Activated naive CD8-positive, alpha-beta T cell treated with anti-CD3 and anti-CD28 coated beads for 36 hours (primary cell): ENCODE data around the gene NRBF2. TPM values are rescaled to one million over a fixed set of nuclear protein-coding genes. Genes with fewer than 3 reads are reported as not detected.
A peak's percentile ranks its signal among the peaks of the same experiment; 100 is the strongest.

Experiments used
- DNase-seq: peaks from one replicate; pipeline ENCODE4 v3.0.0; 2021
- H3K27ac Mint-ChIP-seq: one replicate; pipeline ENCODE4 v1.8.0; 2022; ENCODE audit warnings: mild to moderate bottlenecking, moderate library complexity, mixed read lengths
- H3K27me3 Mint-ChIP-seq: one replicate; pipeline ENCODE4 v1.8.0; 2022; ENCODE audit warnings: mild to moderate bottlenecking, mixed read lengths
- H3K36me3 Mint-ChIP-seq: one replicate; pipeline ENCODE4 v1.8.0; 2021; ENCODE audit warnings: mild to moderate bottlenecking, mixed read lengths
- H3K4me1 Mint-ChIP-seq: one replicate; pipeline ENCODE4 v1.8.0; 2021; ENCODE audit warnings: mixed read lengths
- H3K4me3 Mint-ChIP-seq: one replicate; pipeline ENCODE4 v1.8.0; 2022; ENCODE audit warnings: mild to moderate bottlenecking, moderate library complexity, mixed read lengths
- H3K9me3 Mint-ChIP-seq: one replicate; pipeline ENCODE4 v1.8.0; 2022; ENCODE audit warnings: mixed read lengths
- total RNA-seq, 2 experiments: library from RNA; stranded (reverse); gene quantifications; one replicate each; pipeline ENCODE4 v1.2.3, GENCODE V29; 2021

The NRBF2 gene
- total RNA-seq, 2 experiments from 2014 or later = 27.6 to 27.8 TPM

GRCh38 chr10:63166742-63167258 is 33.7 kb downstream of the NRBF2 start:
- DNase-seq = no peak
- Mint-ChIP-seq H3K4me1 (peaks cover 33% of the 10 kb centered on the region), H3K36me3 (peaks cover 27% of the 10 kb centered on the region), H3K27me3 (no peaks in the 10 kb centered on the region), H3K27ac (no peak overlapping the region), H3K4me3 (no peak overlapping the region), H3K9me3 (no peaks in the 10 kb centered on the region)

GRCh38 chr10:63168821-63169462 is 35.8 kb downstream of the NRBF2 start:
- H3K36me3 Mint-ChIP-seq = peaks cover 43% of the 10 kb centered on the region
- H3K4me1 Mint-ChIP-seq = peaks cover 53% of the 10 kb centered on the region
- no peaks in the 10 kb centered on the region for H3K27me3 Mint-ChIP-seq
- H3K27ac Mint-ChIP-seq = peak overlapping the region; percentile 85
- no peak overlapping the region for H3K4me3 Mint-ChIP-seq
- DNase-seq = no peak
- H3K9me3 Mint-ChIP-seq = peaks cover 8% of the 10 kb centered on the region

GRCh38 chr10:63169624-63170023 is 36.5 kb downstream of the NRBF2 start:
- peaks cover 60% of the 10 kb centered on the region for H3K4me1 Mint-ChIP-seq
- H3K27ac Mint-ChIP-seq = peak overlapping the region; percentile 85
- H3K36me3 Mint-ChIP-seq = peaks cover 47% of the 10 kb centered on the region
- peaks cover 8% of the 10 kb centered on the region for H3K9me3 Mint-ChIP-seq
- H3K4me3 Mint-ChIP-seq = no peak overlapping the region
- no peak for DNase-seq
- H3K27me3 Mint-ChIP-seq = no peaks in the 10 kb centered on the region

GRCh38 chr10:63171255-63171855 is 38.2 kb downstream of the NRBF2 start:
- peak overlapping the region; percentile 86 for H3K27ac Mint-ChIP-seq
- peaks cover 64% of the 10 kb centered on the region for H3K4me1 Mint-ChIP-seq
- peaks cover 8% of the 10 kb centered on the region for H3K9me3 Mint-ChIP-seq
- H3K36me3 Mint-ChIP-seq = peaks cover 50% of the 10 kb centered on the region
- H3K27me3 Mint-ChIP-seq = no peaks in the 10 kb centered on the region
- no peak for DNase-seq
- H3K4me3 Mint-ChIP-seq = no peak overlapping the region

- Mint-ChIP-seq H3K4me3 (no peak overlapping the region), H3K9me3 (peaks cover 8% of the 10 kb centered on the region), H3K27ac (peak overlapping the region; percentile 86), H3K4me1 (peaks cover 67% of the 10 kb centered on the region), H3K27me3 (no peaks in the 10 kb centered on the region), H3K36me3 (peaks cover 53% of the 10 kb centered on the region)
- no peak for DNase-seq
These were observed 38.8 kb downstream of the NRBF2 start for GRCh38 chr10:63171926-63172325.

- H3K9me3 Mint-ChIP-seq = peaks cover 8% of the 10 kb centered on the region
- H3K27ac Mint-ChIP-seq = peak overlapping the region; percentile 95
- H3K4me3 Mint-ChIP-seq = peak overlapping the region; percentile 29
- peaks cover 56% of the 10 kb centered on the region for H3K36me3 Mint-ChIP-seq
- peaks cover 73% of the 10 kb centered on the region for H3K4me1 Mint-ChIP-seq
- no peak for DNase-seq
- no peaks in the 10 kb centered on the region for H3K27me3 Mint-ChIP-seq
These were observed 40.5 kb downstream of the NRBF2 start for GRCh38 chr10:63173468-63174232.

- Mint-ChIP-seq H3K9me3 (peaks cover 8% of the 10 kb centered on the region), H3K27ac (peak overlapping the region; percentile 10), H3K27me3 (no peaks in the 10 kb centered on the region), H3K4me3 (no peak overlapping the region), H3K36me3 (peaks cover 49% of the 10 kb centered on the region), H3K4me1 (peaks cover 57% of the 10 kb centered on the region)
- DNase-seq = no peak
These were observed 42.4 kb downstream of the NRBF2 start for GRCh38 chr10:63175534-63175933.

- no peaks in the 10 kb centered on the region for H3K9me3 Mint-ChIP-seq
- H3K36me3 Mint-ChIP-seq = peaks cover 14% of the 10 kb centered on the region
- no peak overlapping the region for H3K4me3 Mint-ChIP-seq
- H3K4me1 Mint-ChIP-seq = no peaks in the 10 kb centered on the region
- no peak for DNase-seq
- no peaks in the 10 kb centered on the region for H3K27me3 Mint-ChIP-seq
- H3K27ac Mint-ChIP-seq = no peak overlapping the region
These were observed 59.7 kb downstream of the NRBF2 start for GRCh38 chr10:63192826-63193225.

GRCh38 chr10:63197344-63198092 is 64.4 kb downstream of the NRBF2 start:
- H3K9me3 Mint-ChIP-seq = no peaks in the 10 kb centered on the region
- no peaks in the 10 kb centered on the region for H3K27me3 Mint-ChIP-seq
- no peaks in the 10 kb centered on the region for H3K4me1 Mint-ChIP-seq
- peaks cover 11% of the 10 kb centered on the region for H3K36me3 Mint-ChIP-seq
- DNase-seq = no peak
- H3K27ac Mint-ChIP-seq = no peak overlapping the region
- H3K4me3 Mint-ChIP-seq = no peak overlapping the region

- Mint-ChIP-seq H3K36me3 (peaks cover 3% of the 10 kb centered on the region), H3K27me3 (no peaks in the 10 kb centered on the region), H3K9me3 (no peaks in the 10 kb centered on the region), H3K4me1 (peaks cover 5% of the 10 kb centered on the region), H3K27ac (no peak overlapping the region), H3K4me3 (no peak overlapping the region)
- DNase-seq = no peak
These were observed 66.6 kb downstream of the NRBF2 start for GRCh38 chr10:63199716-63200115.

GRCh38 chr10:63200431-63200830 is 67.3 kb downstream of the NRBF2 start:
- peaks cover 11% of the 10 kb centered on the region for H3K4me1 Mint-ChIP-seq
- no peaks in the 10 kb centered on the region for H3K27me3 Mint-ChIP-seq
- H3K36me3 Mint-ChIP-seq = peaks cover 6% of the 10 kb centered on the region
- DNase-seq = no peak
- no peak overlapping the region for H3K27ac Mint-ChIP-seq
- no peak overlapping the region for H3K4me3 Mint-ChIP-seq
- no peaks in the 10 kb centered on the region for H3K9me3 Mint-ChIP-seq

- no peak for DNase-seq
- peaks cover 12% of the 10 kb centered on the region for H3K4me1 Mint-ChIP-seq
- no peaks in the 10 kb centered on the region for H3K27me3 Mint-ChIP-seq
- H3K9me3 Mint-ChIP-seq = no peaks in the 10 kb centered on the region
- no peak overlapping the region for H3K4me3 Mint-ChIP-seq
- H3K36me3 Mint-ChIP-seq = peaks cover 8% of the 10 kb centered on the region
- H3K27ac Mint-ChIP-seq = no peak overlapping the region
These were observed 68.0 kb downstream of the NRBF2 start for GRCh38 chr10:63201118-63201517.
